Muscle layer of duodenum (tissue), 2 donors: Measurements from ENCODE around the gene FRMD7.

Experiments
- H3K27ac ChIP-seq: one replicate; pipeline ENCODE4 v1.7.0; 2013; ENCODE audit warnings: mild to moderate bottlenecking, low read length
- H3K27me3 ChIP-seq: one replicate; pipeline ENCODE4 v1.7.0; 2013; ENCODE audit warnings: low read depth, mild to moderate bottlenecking, control low read depth, low read length
- H3K36me3 ChIP-seq, 2 donors: one replicate each; pipeline ENCODE4 v1.7.0; 2013; ENCODE audit warnings: low read length in 2 of 2, control low read depth in 1 of 2, mild to moderate bottlenecking in 1 of 2; ENCODE audit not compliant: insufficient read depth in 2 of 2, control insufficient read depth in 1 of 2
- H3K4me1 ChIP-seq, 2 donors: one replicate each; pipeline ENCODE4 v1.7.0; 2013; ENCODE audit warnings: low read length in 2 of 2, mild to moderate bottlenecking in 2 of 2, control low read depth in 1 of 2, moderate library complexity in 1 of 2; ENCODE audit not compliant: insufficient read depth in 2 of 2, control insufficient read depth in 1 of 2
- H3K4me3 ChIP-seq, 2 donors: one replicate each; pipeline ENCODE4 v1.7.0; 2013; ENCODE audit warnings: low read length in 2 of 2, low read depth in 1 of 2, mild to moderate bottlenecking in 1 of 2
- H3K9me3 ChIP-seq, 2 donors: one replicate each; pipeline ENCODE4 v1.7.0; 2013; ENCODE audit warnings: low read length in 2 of 2, control low read depth in 1 of 2, mild to moderate bottlenecking in 1 of 2; ENCODE audit not compliant: control insufficient read depth in 1 of 2
- donor health status: healthy.

FRMD7 gene

GRCh38 chrX:132093239-132093860, 34.5 kb downstream of the FRMD7 start:
- Histone ChIP-seq H3K4me1 (no peaks in the 10 kb centered on the region), H3K36me3 (no peaks in the 10 kb centered on the region), H3K9me3 (no peaks in the 10 kb centered on the region), H3K27me3 (no peaks in the 10 kb centered on the region), H3K27ac (no peak overlapping the region), H3K4me3 (no peak overlapping the region)

DNA sequence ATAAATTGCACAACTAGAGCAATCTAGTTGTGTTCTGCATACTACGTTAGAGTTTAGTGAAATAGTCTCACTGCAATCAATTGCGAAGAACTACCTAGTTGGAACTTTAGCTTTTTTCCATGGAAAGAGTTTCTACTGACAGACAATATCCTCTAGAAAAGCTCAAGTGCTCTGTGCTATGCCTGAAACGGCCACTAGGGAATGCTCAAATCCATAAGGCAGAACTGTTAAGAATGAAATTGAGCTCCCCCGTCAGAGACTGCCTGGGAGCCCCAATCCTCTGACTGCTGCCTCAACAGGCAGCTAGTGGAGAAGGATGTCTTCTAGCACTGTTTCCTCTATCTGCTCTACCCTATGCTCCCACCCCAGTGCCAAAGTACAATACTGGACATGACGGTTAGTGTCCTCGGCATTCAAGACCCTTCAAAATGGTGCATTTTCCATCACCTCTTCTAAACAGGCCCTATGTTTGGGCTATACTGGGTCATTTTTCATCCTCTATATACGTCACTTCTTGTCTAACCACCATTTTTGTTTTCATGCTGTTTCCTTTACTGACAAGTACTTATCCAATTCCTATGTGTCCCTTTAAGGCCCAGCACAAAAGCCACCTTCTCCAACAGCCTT, 35.3 kb downstream of the FRMD7 start:
- Histone ChIP-seq H3K4me3 (no peak overlapping the region), H3K27ac (no peak overlapping the region), H3K4me1 (no peaks in the 10 kb centered on the region), H3K36me3 (no peaks in the 10 kb centered on the region), H3K27me3 (no peaks in the 10 kb centered on the region), H3K9me3 (no peaks in the 10 kb centered on the region)

GRCh38 chrX:132090403-132091159, 37.2 kb downstream of the FRMD7 start:
- Histone ChIP-seq H3K4me1 (no peaks in the 10 kb centered on the region), H3K4me3 (no peak overlapping the region), H3K27me3 (no peaks in the 10 kb centered on the region), H3K36me3 (no peaks in the 10 kb centered on the region), H3K9me3 (no peaks in the 10 kb centered on the region), H3K27ac (no peak overlapping the region)

DNA sequence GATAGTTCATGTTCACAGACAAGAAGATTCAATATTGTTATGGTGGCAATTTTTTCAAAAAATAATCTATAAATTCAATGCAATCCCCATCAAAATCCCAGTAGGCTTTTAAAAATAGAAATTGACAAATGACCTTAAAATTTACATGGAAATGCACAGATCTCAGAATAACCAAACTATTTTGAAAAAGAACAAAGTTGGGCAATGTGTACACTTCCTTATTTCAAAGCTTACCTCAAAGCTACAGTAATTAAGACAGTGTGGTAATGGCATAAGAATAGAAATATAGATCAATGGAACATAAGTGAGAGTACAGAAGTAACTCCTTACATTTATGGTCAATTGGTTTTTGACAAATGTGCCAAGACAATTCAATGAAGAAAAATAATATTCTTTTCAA, 39.0 kb downstream of the FRMD7 start:
- H3K9me3 ChIP-seq = no peaks in the 10 kb centered on the region
- H3K36me3 ChIP-seq = no peaks in the 10 kb centered on the region
- H3K4me1 ChIP-seq = no peaks in the 10 kb centered on the region
- H3K4me3 ChIP-seq = no peak overlapping the region
- no peak overlapping the region for H3K27ac ChIP-seq
- no peaks in the 10 kb centered on the region for H3K27me3 ChIP-seq

DNA sequence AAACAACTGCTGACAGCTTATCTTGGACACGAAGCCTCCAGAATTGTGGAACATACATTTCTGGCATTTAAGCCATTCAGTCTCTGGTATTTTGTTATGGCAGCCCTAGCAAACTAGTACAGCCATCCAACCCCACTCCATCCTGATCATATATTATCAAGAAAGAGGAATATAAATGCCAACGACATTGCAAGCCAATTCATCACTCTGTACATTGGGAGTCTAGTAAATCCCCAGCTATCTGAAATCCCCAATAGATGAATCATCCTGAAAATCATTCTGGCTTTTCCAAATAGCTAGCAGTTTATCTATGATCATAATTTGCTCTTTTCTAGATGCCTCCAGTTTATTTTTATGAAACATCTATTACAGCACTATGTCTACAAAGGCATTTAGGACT, 41.1 kb downstream of the FRMD7 start:
- no peak overlapping the region for H3K27ac ChIP-seq
- H3K4me3 ChIP-seq = no peak overlapping the region
- no peaks in the 10 kb centered on the region for H3K36me3 ChIP-seq
- H3K9me3 ChIP-seq = no peaks in the 10 kb centered on the region
- no peaks in the 10 kb centered on the region for H3K4me1 ChIP-seq
- no peaks in the 10 kb centered on the region for H3K27me3 ChIP-seq

DNA sequence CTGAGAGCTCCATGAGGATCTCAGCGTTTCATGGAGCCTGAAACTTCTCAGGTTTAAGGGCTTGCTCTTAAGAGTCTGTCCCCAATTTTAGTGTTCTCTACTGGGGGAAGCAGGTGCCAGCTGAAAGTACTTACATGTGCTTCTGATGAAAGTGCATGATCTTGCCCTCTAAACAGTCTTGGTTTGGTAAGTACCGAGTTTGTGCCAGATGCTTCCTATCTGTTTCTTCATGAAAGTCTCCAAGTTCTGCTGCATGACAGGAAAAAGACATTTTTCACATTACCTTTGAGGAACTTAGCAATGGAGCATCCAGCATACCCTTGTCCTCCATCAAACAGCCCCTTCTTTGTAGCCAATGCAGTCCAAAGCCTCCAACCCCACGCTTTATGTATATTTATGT, 42.0 kb downstream of the FRMD7 start:
- no peaks in the 10 kb centered on the region for H3K9me3 ChIP-seq
- H3K4me3 ChIP-seq = no peak overlapping the region
- no peaks in the 10 kb centered on the region for H3K27me3 ChIP-seq
- no peaks in the 10 kb centered on the region for H3K4me1 ChIP-seq
- H3K27ac ChIP-seq = no peak overlapping the region
- no peaks in the 10 kb centered on the region for H3K36me3 ChIP-seq

GRCh38 chrX:132077912-132078311, 49.9 kb downstream of the FRMD7 start:
- Histone ChIP-seq H3K27me3 (no peaks in the 10 kb centered on the region), H3K9me3 (no peaks in the 10 kb centered on the region), H3K27ac (no peak overlapping the region), H3K4me3 (no peak overlapping the region), H3K36me3 (no peaks in the 10 kb centered on the region), H3K4me1 (no peaks in the 10 kb centered on the region)

DNA sequence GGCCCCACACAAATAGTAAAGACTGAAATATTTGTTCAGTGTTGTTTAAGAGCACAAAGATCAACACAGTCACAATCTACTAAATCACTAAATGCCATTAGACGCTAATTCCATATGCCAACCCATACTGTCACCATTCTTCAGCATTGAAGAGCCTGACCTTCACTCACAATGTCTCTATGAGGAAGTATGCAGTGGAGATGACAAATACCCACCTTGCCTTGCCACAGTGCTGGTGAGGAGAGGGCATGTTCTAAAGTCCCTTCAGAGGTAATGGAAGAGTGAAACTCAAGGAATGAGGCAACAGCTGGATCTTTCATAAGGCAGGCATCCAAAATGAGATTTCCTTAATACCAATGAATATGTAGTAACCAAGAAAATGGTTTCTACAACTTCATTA, 50.4 kb downstream of the FRMD7 start:
- no peaks in the 10 kb centered on the region for H3K4me1 ChIP-seq
- H3K27ac ChIP-seq = no peak overlapping the region
- no peaks in the 10 kb centered on the region for H3K27me3 ChIP-seq
- no peaks in the 10 kb centered on the region for H3K9me3 ChIP-seq
- H3K36me3 ChIP-seq = no peaks in the 10 kb centered on the region
- no peak overlapping the region for H3K4me3 ChIP-seq

DNA sequence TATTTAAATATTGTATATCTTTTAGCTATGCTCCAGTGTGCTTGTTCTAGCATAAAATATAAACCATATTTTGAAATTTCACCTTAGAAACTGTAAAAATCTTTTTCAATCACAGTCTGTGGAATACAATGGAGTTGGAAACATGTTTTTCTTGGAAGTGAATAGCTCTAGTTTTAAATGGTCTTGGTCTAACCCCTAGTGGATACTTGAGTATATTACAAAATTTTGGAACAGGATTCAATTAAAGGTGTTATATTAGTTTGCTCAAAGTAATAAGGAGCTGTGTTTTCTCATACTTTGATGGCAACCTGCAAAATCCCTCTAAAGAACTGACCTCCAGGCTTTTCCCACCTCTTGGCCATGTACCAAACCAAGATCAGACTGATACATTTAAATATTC, 56.6 kb downstream of the FRMD7 start:
- H3K4me1 ChIP-seq = no peaks in the 10 kb centered on the region
- no peaks in the 10 kb centered on the region for H3K36me3 ChIP-seq
- H3K27me3 ChIP-seq = no peaks in the 10 kb centered on the region
- no peak overlapping the region for H3K4me3 ChIP-seq
- H3K9me3 ChIP-seq = no peaks in the 10 kb centered on the region
- H3K27ac ChIP-seq = no peak overlapping the region

GRCh38 chrX:132068405-132068804, 59.4 kb downstream of the FRMD7 start:
- H3K27ac ChIP-seq = no peak overlapping the region
- H3K4me1 ChIP-seq = no peaks in the 10 kb centered on the region
- H3K36me3 ChIP-seq = no peaks in the 10 kb centered on the region
- no peaks in the 10 kb centered on the region for H3K9me3 ChIP-seq
- no peak overlapping the region for H3K4me3 ChIP-seq
- H3K27me3 ChIP-seq = no peaks in the 10 kb centered on the region

- Histone ChIP-seq H3K27ac (no peak overlapping the region), H3K4me1 (no peaks in the 10 kb centered on the region), H3K36me3 (no peaks in the 10 kb centered on the region), H3K4me3 (no peak overlapping the region), H3K9me3 (no peaks in the 10 kb centered on the region), H3K27me3 (no peaks in the 10 kb centered on the region)
These were observed 64.0 kb downstream of the FRMD7 start for GRCh38 chrX:132063862-132064261.
